Mucosa of rectum (tissue), 2 donors: Measurements from ENCODE around the gene RASSF5.

Source experiments
- H3K27ac ChIP-seq, 2 donors: one replicate each; pipeline ENCODE4 v1.7.0; 2013; ENCODE audit warnings: inconsistent platforms in 2 of 2, low read depth in 2 of 2, low read length in 2 of 2
- H3K27me3 ChIP-seq, 2 donors: one replicate each; pipeline ENCODE4 v1.7.0; 2013; ENCODE audit warnings: low read length in 2 of 2; ENCODE audit not compliant: control insufficient read depth in 2 of 2, insufficient read depth in 2 of 2
- H3K36me3 ChIP-seq, 2 donors: one replicate each; pipeline ENCODE4 v1.7.0; 2013; ENCODE audit warnings: low read length in 2 of 2; ENCODE audit not compliant: control insufficient read depth in 2 of 2, insufficient read depth in 2 of 2
- H3K4me1 ChIP-seq, 2 donors: one replicate each; pipeline ENCODE4 v1.7.0; 2013; ENCODE audit warnings: low read length in 2 of 2, mild to moderate bottlenecking in 1 of 2; ENCODE audit not compliant: control insufficient read depth in 2 of 2, insufficient read depth in 2 of 2
- H3K4me3 ChIP-seq, 2 donors: one replicate each; pipeline ENCODE4 v1.7.0; 2013; ENCODE audit warnings: low read length in 2 of 2
- H3K9ac ChIP-seq, 2 donors: one replicate each; pipeline ENCODE4 v1.7.0; 2013; ENCODE audit warnings: low read length in 2 of 2, low read depth in 1 of 2, mild to moderate bottlenecking in 1 of 2
- H3K9me3 ChIP-seq, 2 donors: one replicate each; pipeline ENCODE4 v1.7.0; 2013; ENCODE audit warnings: low read length in 2 of 2; ENCODE audit not compliant: control insufficient read depth in 2 of 2
- donor health status: healthy.
- donor health status: Normal muscosa, but diverticular disease.

RASSF5 gene

GRCh38 chr1:206504363-206504713 lies 3.0 kb upstream of the RASSF5 start:
- H3K4me3 ChIP-seq = no peak overlapping the region
- H3K27ac ChIP-seq = no peak overlapping the region
- no peaks in the 10 kb centered on the region for H3K9me3 ChIP-seq
- peaks cover 8 to 13% of the 10 kb centered on the region in 2 donors for H3K4me1 ChIP-seq
- peaks cover 15 to 20% of the 10 kb centered on the region in 2 donors for H3K27me3 ChIP-seq
- H3K9ac ChIP-seq = no peak overlapping the region
- H3K36me3 ChIP-seq = no peaks in the 10 kb centered on the region

- no peak overlapping the region for H3K9ac ChIP-seq
- no peaks in the 10 kb centered on the region for H3K9me3 ChIP-seq
- no peaks in the 10 kb centered on the region for H3K36me3 ChIP-seq
- H3K27ac ChIP-seq = no peak overlapping the region
- H3K27me3 ChIP-seq = peaks cover 15 to 20% of the 10 kb centered on the region in 2 donors
- no peak overlapping the region for H3K4me3 ChIP-seq
- peaks cover 8 to 13% of the 10 kb centered on the region in 2 donors for H3K4me1 ChIP-seq
Measured at GRCh38 chr1:206505702-206506355, 1.5 kb upstream of the RASSF5 start.

GRCh38 chr1:206506405-206507283 lies 687 bp upstream of the RASSF5 start:
- H3K4me1 ChIP-seq = peaks cover 8 to 13% of the 10 kb centered on the region in 2 donors
- H3K9ac ChIP-seq = peak overlapping the region; percentile 14 to 55
- peak overlapping the region; percentile 66 to 70 for H3K4me3 ChIP-seq
- H3K36me3 ChIP-seq = no peaks in the 10 kb centered on the region
- no peaks in the 10 kb centered on the region for H3K9me3 ChIP-seq
- H3K27me3 ChIP-seq = peaks cover 15 to 20% of the 10 kb centered on the region in 2 donors
- no peak overlapping the region for H3K27ac ChIP-seq

GRCh38 chr1:206508130-206508889 lies 979 bp downstream of the RASSF5 start:
- Histone ChIP-seq H3K36me3 (no peaks in the 10 kb centered on the region), H3K27ac (no peak overlapping the region), H3K9ac (peak overlapping the region in 1 of 2 donors; percentile 41), H3K4me3 (peak overlapping the region; percentile 38 to 70), H3K4me1 (peaks cover 8 to 13% of the 10 kb centered on the region in 2 donors), H3K27me3 (peaks cover 15 to 20% of the 10 kb centered on the region in 2 donors), H3K9me3 (no peaks in the 10 kb centered on the region)

- no peaks in the 10 kb centered on the region for H3K36me3 ChIP-seq
- no peaks in the 10 kb centered on the region for H3K9me3 ChIP-seq
- peaks cover 15 to 20% of the 10 kb centered on the region in 2 donors for H3K27me3 ChIP-seq
- peaks cover 8 to 13% of the 10 kb centered on the region in 2 donors for H3K4me1 ChIP-seq
- H3K27ac ChIP-seq = no peak overlapping the region
- peak overlapping the region in 1 of 2 donors; percentile 38 for H3K4me3 ChIP-seq
- no peak overlapping the region for H3K9ac ChIP-seq
Measured at GRCh38 chr1:206508956-206509355, 1.6 kb downstream of the RASSF5 start.

GRCh38 chr1:206509612-206510257 lies 2.4 kb downstream of the RASSF5 start:
- Histone ChIP-seq H3K4me3 (no peak overlapping the region), H3K4me1 (peaks cover 4 to 13% of the 10 kb centered on the region in 2 donors), H3K9me3 (no peaks in the 10 kb centered on the region), H3K27ac (no peak overlapping the region), H3K36me3 (no peaks in the 10 kb centered on the region), H3K9ac (no peak overlapping the region), H3K27me3 (peaks cover 15 to 20% of the 10 kb centered on the region in 2 donors)

- Histone ChIP-seq H3K4me3 (no peak overlapping the region), H3K9me3 (no peaks in the 10 kb centered on the region), H3K27me3 (peaks cover 15 to 20% of the 10 kb centered on the region in 2 donors), H3K9ac (no peak overlapping the region), H3K27ac (no peak overlapping the region), H3K4me1 (peaks cover 4 to 13% of the 10 kb centered on the region in 2 donors), H3K36me3 (no peaks in the 10 kb centered on the region)
Measured at GRCh38 chr1:206510371-206510770, 3.0 kb downstream of the RASSF5 start.

GRCh38 chr1:206511362-206512057 lies 4.2 kb downstream of the RASSF5 start:
- H3K4me1 ChIP-seq = peaks cover 4 to 13% of the 10 kb centered on the region in 2 donors
- no peaks in the 10 kb centered on the region for H3K36me3 ChIP-seq
- no peak overlapping the region for H3K4me3 ChIP-seq
- H3K27ac ChIP-seq = no peak overlapping the region
- H3K27me3 ChIP-seq = peaks cover 11 to 15% of the 10 kb centered on the region in 2 donors
- no peak overlapping the region for H3K9ac ChIP-seq
- H3K9me3 ChIP-seq = no peaks in the 10 kb centered on the region

- no peak overlapping the region for H3K27ac ChIP-seq
- H3K4me3 ChIP-seq = no peak overlapping the region
- H3K9me3 ChIP-seq = no peaks in the 10 kb centered on the region
- H3K9ac ChIP-seq = no peak overlapping the region
- no peaks in the 10 kb centered on the region for H3K36me3 ChIP-seq
- peaks cover 0 to 10% of the 10 kb centered on the region in 2 donors for H3K4me1 ChIP-seq
- peaks cover 11 to 15% of the 10 kb centered on the region in 2 donors for H3K27me3 ChIP-seq
Measured at GRCh38 chr1:206512058-206512850, 4.9 kb downstream of the RASSF5 start.
